HUES6 (cell line): ENCODE results near the gene CYSTM1.
A peak's percentile ranks its signal among the peaks of the same experiment; 100 is the strongest.

Experiments used
- H3K27ac ChIP-seq: 2 replicates; pipeline ENCODE4 v1.7.0; 2013; ENCODE audit warnings: low read depth, mild to moderate bottlenecking, low read length, inconsistent platforms
- H3K27me3 ChIP-seq: 2 replicates; pipeline ENCODE4 v1.6.1; 2013; ENCODE audit warnings: low read length; ENCODE audit not compliant: control insufficient read depth, insufficient read depth
- H3K36me3 ChIP-seq: 2 replicates; pipeline ENCODE4 v1.6.1; 2013; ENCODE audit warnings: low read length; ENCODE audit not compliant: control insufficient read depth, insufficient read depth
- H3K4me1 ChIP-seq: 2 replicates; pipeline ENCODE4 v1.6.1; 2013; ENCODE audit warnings: low read length; ENCODE audit not compliant: control insufficient read depth, insufficient read depth
- H3K4me3 ChIP-seq: 2 replicates; pipeline ENCODE4 v1.5.1; 2013; ENCODE audit warnings: low read depth, low read length
- H3K9ac ChIP-seq: one replicate; pipeline ENCODE4 v1.6.1; 2013; ENCODE audit warnings: mild to moderate bottlenecking, low read length
- H3K9me3 ChIP-seq: 2 replicates; pipeline ENCODE4 v1.6.1; 2013; ENCODE audit warnings: low read depth, low read length; ENCODE audit not compliant: control insufficient read depth, insufficient read depth

CYSTM1 gene

GRCh38 chr5:140213370-140213983 is 38.5 kb downstream of the CYSTM1 start:
- H3K4me3 ChIP-seq = no peak overlapping the region
- H3K27me3 ChIP-seq = no peaks in the 10 kb centered on the region

GRCh38 chr5:140214831-140215230 is 39.8 kb downstream of the CYSTM1 start:
- Histone ChIP-seq H3K27ac (no peak overlapping the region), H3K9me3 (no peaks in the 10 kb centered on the region), H3K36me3 (no peaks in the 10 kb centered on the region), H3K27me3 (no peaks in the 10 kb centered on the region), H3K4me1 (peaks cover 14% of the 10 kb centered on the region), H3K9ac (no peak overlapping the region), H3K4me3 (no peak overlapping the region)

More at GRCh38 chr5:140213370-140213983, 38.5 kb downstream of the CYSTM1 start:
- H3K27ac ChIP-seq = no peak overlapping the region
- H3K9me3 ChIP-seq = no peaks in the 10 kb centered on the region
- peaks cover 14% of the 10 kb centered on the region for H3K4me1 ChIP-seq
- no peak overlapping the region for H3K9ac ChIP-seq
- no peaks in the 10 kb centered on the region for H3K36me3 ChIP-seq

- no peaks in the 10 kb centered on the region for H3K36me3 ChIP-seq
- H3K9me3 ChIP-seq = no peaks in the 10 kb centered on the region
- H3K4me1 ChIP-seq = peaks cover 14% of the 10 kb centered on the region
- H3K27ac ChIP-seq = no peak overlapping the region
- no peaks in the 10 kb centered on the region for H3K27me3 ChIP-seq
- no peak overlapping the region for H3K4me3 ChIP-seq
- H3K9ac ChIP-seq = no peak overlapping the region
Measured at GRCh38 chr5:140215276-140215675, 40.3 kb downstream of the CYSTM1 start.

- no peak overlapping the region for H3K9ac ChIP-seq
- no peaks in the 10 kb centered on the region for H3K27me3 ChIP-seq
- H3K9me3 ChIP-seq = no peaks in the 10 kb centered on the region
- H3K4me1 ChIP-seq = peaks cover 16% of the 10 kb centered on the region
- 0 out of 2 replicates have a peak overlapping the region, but pooled peaks have one; percentile 13 for H3K27ac ChIP-seq
- H3K4me3 ChIP-seq = no peak overlapping the region
- H3K36me3 ChIP-seq = no peaks in the 10 kb centered on the region
Measured at GRCh38 chr5:140216478-140217074, 41.6 kb downstream of the CYSTM1 start.

GRCh38 chr5:140217299-140218026 is 42.5 kb downstream of the CYSTM1 start:
- Histone ChIP-seq H3K4me3 (no peak overlapping the region), H3K4me1 (peaks cover 16% of the 10 kb centered on the region), H3K27ac (no peak overlapping the region), H3K9ac (no peak overlapping the region), H3K36me3 (no peaks in the 10 kb centered on the region), H3K9me3 (no peaks in the 10 kb centered on the region), H3K27me3 (no peaks in the 10 kb centered on the region)

GRCh38 chr5:140219068-140219991 is 44.3 kb downstream of the CYSTM1 start:
- H3K4me1 ChIP-seq = peaks cover 16% of the 10 kb centered on the region
- H3K36me3 ChIP-seq = no peaks in the 10 kb centered on the region
- no peaks in the 10 kb centered on the region for H3K9me3 ChIP-seq
- H3K4me3 ChIP-seq = no peak overlapping the region
- H3K9ac ChIP-seq = no peak overlapping the region
- no peaks in the 10 kb centered on the region for H3K27me3 ChIP-seq
- H3K27ac ChIP-seq = no peak overlapping the region

- Histone ChIP-seq H3K27me3 (no peaks in the 10 kb centered on the region), H3K27ac (no peak overlapping the region), H3K4me1 (peaks cover 16% of the 10 kb centered on the region), H3K36me3 (no peaks in the 10 kb centered on the region), H3K9me3 (no peaks in the 10 kb centered on the region), H3K9ac (no peak overlapping the region), H3K4me3 (no peak overlapping the region)
Measured at GRCh38 chr5:140220032-140220697, 45.2 kb downstream of the CYSTM1 start.

GRCh38 chr5:140220698-140221064 is 45.7 kb downstream of the CYSTM1 start:
- no peaks in the 10 kb centered on the region for H3K36me3 ChIP-seq
- H3K4me3 ChIP-seq = no peak overlapping the region
- H3K9me3 ChIP-seq = no peaks in the 10 kb centered on the region
- no peak overlapping the region for H3K27ac ChIP-seq
- peaks cover 14% of the 10 kb centered on the region for H3K4me1 ChIP-seq
- H3K27me3 ChIP-seq = no peaks in the 10 kb centered on the region
- H3K9ac ChIP-seq = no peak overlapping the region

GRCh38 chr5:140221697-140222223 is 46.8 kb downstream of the CYSTM1 start:
- no peak overlapping the region for H3K9ac ChIP-seq
- no peaks in the 10 kb centered on the region for H3K36me3 ChIP-seq
- no peak overlapping the region for H3K4me3 ChIP-seq
- peaks cover 4% of the 10 kb centered on the region; the same call in 1 of the 2 replicates for H3K4me1 ChIP-seq
- no peak overlapping the region for H3K27ac ChIP-seq
- H3K27me3 ChIP-seq = no peaks in the 10 kb centered on the region
- H3K9me3 ChIP-seq = no peaks in the 10 kb centered on the region

GRCh38 chr5:140222416-140222815 is 47.4 kb downstream of the CYSTM1 start:
- H3K9me3 ChIP-seq = no peaks in the 10 kb centered on the region
- no peak overlapping the region for H3K9ac ChIP-seq
- no peak overlapping the region for H3K27ac ChIP-seq
- H3K36me3 ChIP-seq = no peaks in the 10 kb centered on the region
- H3K27me3 ChIP-seq = no peaks in the 10 kb centered on the region
- 0 out of 2 replicates have a peak, but pooled peaks cover 3% of the 10 kb centered on the region for H3K4me1 ChIP-seq
- no peak overlapping the region for H3K4me3 ChIP-seq
